ENCODE results near the gene MYO1H.
A peak's percentile ranks its signal among the peaks of the same experiment; 100 is the strongest.

MYO1H gene

DNA sequence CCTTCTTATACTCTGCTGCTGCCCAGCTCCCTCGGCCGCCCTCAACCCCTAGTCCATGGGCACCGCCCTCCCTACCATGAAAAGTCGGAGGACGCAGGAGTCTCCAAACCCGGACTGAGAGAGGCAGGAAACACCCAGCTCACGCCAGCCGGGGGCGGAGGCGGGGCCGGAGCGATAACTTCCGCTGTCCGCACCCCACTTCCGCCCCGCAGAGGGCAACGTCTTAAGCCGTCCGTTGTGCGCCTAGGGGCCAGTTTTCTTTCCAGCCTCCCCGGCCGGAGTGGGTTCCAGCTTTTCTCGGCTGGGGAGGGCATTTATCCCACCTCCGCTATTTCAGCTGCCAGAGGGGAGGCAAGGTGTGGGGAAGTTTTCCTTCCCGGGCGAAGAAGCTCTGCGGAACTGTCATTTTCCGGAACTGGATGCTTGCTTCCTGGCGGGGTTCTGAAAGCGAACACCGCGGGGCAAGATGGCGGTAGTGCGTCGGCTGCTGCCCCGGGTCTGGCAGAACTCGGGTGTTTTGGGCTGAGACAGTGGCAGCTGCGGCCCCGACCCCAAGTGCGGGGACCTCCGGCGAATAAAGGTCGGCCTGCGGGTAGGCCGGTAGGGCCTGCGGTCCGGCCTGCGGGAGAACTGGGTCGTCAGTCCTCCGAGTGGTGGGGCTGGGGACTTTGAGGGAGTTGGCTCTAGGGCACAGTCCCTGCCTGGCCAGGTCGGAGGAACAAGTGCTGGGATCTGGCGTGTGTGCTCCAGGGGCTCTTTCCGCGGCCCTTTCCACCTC, 129.7 kb downstream of the MYO1H start, which contains the start of the genes KCTD10 and UBE3B (continued):
- TF ChIP-seq KLF7 (tag by site-specific recombination; IDR thresholded peaks at IDR 0.05; ENCODE audit: borderline replicate concordance) (peak; percentile 96), ZNF37A (tag by site-specific recombination; IDR thresholded peaks at IDR 0.05) (no peak), ZNF600 (tag by site-specific recombination; IDR thresholded peaks at IDR 0.05) (peak; percentile 47), ZNF473 (tag by site-specific recombination; IDR thresholded peaks at IDR 0.05) (no peak), ZNF404 (tag by site-specific recombination; IDR thresholded peaks at IDR 0.05) (no peak), ZNF311 (tag by site-specific recombination; IDR thresholded peaks at IDR 0.05; ENCODE audit: borderline replicate concordance) (no peak), ZBTB6 (tag by site-specific recombination; IDR thresholded peaks at IDR 0.05) (no peak; the same call in 1 of the 2 replicates), ATF2 (tag by site-specific recombination; IDR thresholded peaks at IDR 0.05; ENCODE audit: low read depth) (no peak), ZNF621 (tag by site-specific recombination; IDR thresholded peaks at IDR 0.05) (no peak), ZIC2 (tag by site-specific recombination; IDR thresholded peaks at IDR 0.05) (peak; percentile 51), ZXDB (tag by site-specific recombination; IDR thresholded peaks at IDR 0.05) (peak; percentile 99), ZNF555 (tag by site-specific recombination; conservative IDR thresholded peaks at IDR 0.05) (no peak), ZNF654 (tag by site-specific recombination; IDR thresholded peaks at IDR 0.05; ENCODE audit: low read depth) (no peak; the same call in 1 of the 2 replicates), ZSCAN30 (tag by site-specific recombination; IDR thresholded peaks at IDR 0.05) (peak; percentile 85), YY1 (tag by site-specific recombination; IDR thresholded peaks at IDR 0.05) (peak; percentile 100), ZNF132 (tag by site-specific recombination; IDR thresholded peaks at IDR 0.05; ENCODE audit: borderline replicate concordance) (no peak), ZSCAN18 (tag by site-specific recombination; IDR thresholded peaks at IDR 0.05) (peak; percentile 96), ZNF670 (tag by site-specific recombination; IDR thresholded peaks at IDR 0.05; ENCODE audit: low read depth) (no peak), ZNF707 (tag by site-specific recombination; IDR thresholded peaks at IDR 0.05) (no peak), IKZF3 (tag by site-specific recombination; IDR thresholded peaks at IDR 0.05) (peak; percentile 58; the same call in 1 of the 2 replicates)
- TF ChIP-seq, protein P1, sequence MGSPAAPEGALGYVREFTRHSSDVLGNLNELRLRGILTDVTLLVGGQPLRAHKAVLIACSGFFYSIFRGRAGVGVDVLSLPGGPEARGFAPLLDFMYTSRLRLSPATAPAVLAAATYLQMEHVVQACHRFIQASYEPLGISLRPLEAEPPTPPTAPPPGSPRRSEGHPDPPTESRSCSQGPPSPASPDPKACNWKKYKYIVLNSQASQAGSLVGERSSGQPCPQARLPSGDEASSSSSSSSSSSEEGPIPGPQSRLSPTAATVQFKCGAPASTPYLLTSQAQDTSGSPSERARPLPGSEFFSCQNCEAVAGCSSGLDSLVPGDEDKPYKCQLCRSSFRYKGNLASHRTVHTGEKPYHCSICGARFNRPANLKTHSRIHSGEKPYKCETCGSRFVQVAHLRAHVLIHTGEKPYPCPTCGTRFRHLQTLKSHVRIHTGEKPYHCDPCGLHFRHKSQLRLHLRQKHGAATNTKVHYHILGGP (tag by site-specific recombination; IDR thresholded peaks at IDR 0.05), result no peak
- TF ChIP-seq, protein P2, sequence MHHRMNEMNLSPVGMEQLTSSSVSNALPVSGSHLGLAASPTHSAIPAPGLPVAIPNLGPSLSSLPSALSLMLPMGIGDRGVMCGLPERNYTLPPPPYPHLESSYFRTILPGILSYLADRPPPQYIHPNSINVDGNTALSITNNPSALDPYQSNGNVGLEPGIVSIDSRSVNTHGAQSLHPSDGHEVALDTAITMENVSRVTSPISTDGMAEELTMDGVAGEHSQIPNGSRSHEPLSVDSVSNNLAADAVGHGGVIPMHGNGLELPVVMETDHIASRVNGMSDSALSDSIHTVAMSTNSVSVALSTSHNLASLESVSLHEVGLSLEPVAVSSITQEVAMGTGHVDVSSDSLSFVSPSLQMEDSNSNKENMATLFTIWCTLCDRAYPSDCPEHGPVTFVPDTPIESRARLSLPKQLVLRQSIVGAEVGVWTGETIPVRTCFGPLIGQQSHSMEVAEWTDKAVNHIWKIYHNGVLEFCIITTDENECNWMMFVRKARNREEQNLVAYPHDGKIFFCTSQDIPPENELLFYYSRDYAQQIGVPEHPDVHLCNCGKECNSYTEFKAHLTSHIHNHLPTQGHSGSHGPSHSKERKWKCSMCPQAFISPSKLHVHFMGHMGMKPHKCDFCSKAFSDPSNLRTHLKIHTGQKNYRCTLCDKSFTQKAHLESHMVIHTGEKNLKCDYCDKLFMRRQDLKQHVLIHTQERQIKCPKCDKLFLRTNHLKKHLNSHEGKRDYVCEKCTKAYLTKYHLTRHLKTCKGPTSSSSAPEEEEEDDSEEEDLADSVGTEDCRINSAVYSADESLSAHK (tag by site-specific recombination; IDR thresholded peaks at IDR 0.05), result peak; percentile 66; the same call in 1 of the 2 replicates
- TF ChIP-seq, protein P3, sequence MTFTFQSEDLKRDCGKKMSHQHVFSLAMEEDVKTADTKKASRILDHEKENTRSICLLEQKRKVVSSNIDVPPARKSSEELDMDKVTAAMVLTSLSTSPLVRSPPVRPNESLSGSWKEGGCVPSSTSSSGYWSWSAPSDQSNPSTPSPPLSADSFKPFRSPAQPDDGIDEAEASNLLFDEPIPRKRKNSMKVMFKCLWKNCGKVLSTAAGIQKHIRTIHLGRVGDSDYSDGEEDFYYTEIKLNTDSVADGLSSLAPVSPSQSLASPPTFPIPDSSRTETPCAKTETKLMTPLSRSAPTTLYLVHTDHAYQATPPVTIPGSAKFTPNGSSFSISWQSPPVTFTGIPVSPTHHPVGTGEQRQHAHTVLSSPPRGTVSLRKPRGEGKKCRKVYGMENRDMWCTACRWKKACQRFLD (tag by site-specific recombination; IDR thresholded peaks at IDR 0.05), result no peak
- TF ChIP-seq, protein P4, sequence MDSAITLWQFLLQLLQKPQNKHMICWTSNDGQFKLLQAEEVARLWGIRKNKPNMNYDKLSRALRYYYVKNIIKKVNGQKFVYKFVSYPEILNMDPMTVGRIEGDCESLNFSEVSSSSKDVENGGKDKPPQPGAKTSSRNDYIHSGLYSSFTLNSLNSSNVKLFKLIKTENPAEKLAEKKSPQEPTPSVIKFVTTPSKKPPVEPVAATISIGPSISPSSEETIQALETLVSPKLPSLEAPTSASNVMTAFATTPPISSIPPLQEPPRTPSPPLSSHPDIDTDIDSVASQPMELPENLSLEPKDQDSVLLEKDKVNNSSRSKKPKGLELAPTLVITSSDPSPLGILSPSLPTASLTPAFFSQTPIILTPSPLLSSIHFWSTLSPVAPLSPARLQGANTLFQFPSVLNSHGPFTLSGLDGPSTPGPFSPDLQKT (IDR thresholded peaks at IDR 0.05; ENCODE audit: borderline replicate concordance, low read depth, low read length), result no peak
- TF ChIP-seq, protein P5, sequence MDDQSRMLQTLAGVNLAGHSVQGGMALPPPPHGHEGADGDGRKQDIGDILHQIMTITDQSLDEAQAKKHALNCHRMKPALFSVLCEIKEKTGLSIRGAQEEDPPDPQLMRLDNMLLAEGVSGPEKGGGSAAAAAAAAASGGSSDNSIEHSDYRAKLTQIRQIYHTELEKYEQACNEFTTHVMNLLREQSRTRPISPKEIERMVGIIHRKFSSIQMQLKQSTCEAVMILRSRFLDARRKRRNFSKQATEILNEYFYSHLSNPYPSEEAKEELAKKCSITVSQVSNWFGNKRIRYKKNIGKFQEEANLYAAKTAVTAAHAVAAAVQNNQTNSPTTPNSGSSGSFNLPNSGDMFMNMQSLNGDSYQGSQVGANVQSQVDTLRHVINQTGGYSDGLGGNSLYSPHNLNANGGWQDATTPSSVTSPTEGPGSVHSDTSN (CRISPR knock-in tag; IDR thresholded peaks at IDR 0.05), result no peak
